HepG2 (cell line): ENCODE measurements around the gene CABLES2.

ENCODE experiments used
- MXI1 ChIP-seq: IDR thresholded peaks from 3 replicates; pipeline ENCODE4 v1.6.1; 2012; ENCODE audit warnings: low read depth, low read length, inconsistent platforms, borderline replicate concordance
- ZNF75D ChIP-seq: sonication (generic); formaldehyde crosslinking; IDR thresholded peaks from 2 replicates; pipeline ENCODE4 v1.8.1; 2023; ENCODE audit warnings: missing genetic modification reagents, mild to moderate bottlenecking, borderline replicate concordance

DNA sequence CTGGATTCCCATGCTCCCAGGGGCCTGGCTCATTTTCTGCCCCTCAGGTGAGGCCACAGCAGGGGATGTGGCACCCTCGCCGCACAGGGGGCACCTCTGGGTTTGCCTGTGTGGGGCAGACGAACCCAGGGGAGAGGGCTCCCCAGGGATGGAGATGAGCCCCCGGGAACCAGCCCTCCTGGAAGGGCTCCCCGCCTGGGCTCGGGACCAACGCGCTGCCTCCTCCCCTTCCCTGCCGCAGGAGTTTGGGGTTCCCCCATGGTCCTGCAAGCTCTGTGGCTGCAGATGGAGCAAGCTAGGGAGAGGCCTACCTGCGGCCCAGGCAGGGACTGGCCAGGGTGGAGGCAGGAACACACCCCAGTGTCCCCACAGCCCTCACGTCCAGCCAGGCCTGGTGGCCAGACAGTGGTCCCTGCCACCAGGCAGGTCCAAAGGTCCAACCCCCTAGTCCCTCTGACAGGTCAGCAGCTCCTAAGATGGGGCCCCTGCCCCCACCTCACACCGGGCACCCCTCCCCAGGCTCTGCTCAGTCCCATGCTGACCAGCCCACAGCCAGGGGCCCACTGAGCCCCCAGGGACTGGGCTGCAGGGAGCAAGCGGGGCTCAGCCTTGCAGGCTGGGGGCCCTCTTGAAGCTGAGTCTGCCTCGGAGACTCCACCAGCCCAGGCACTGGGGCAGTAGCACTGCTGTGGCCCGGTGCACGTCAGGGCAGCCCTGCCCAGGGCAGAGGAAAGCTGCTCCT lies 53.6 kb downstream of the CABLES2 start:
- no peak for TF ChIP-seq ZNF75D (CRISPR knock-in tag)
- no peak for TF ChIP-seq MXI1
